Breast epithelium (tissue), 3 donors: ENCODE measurements around the gene FHOD3.

Experiments used
- CTCF ChIP-seq, 3 donors: fragments of 450-650 bp; IDR thresholded peaks; one replicate each; pipeline ENCODE4 v1.5.1; 2016 to 2017; ENCODE audit warnings: antibody characterized with exemption in 3 of 3, mild to moderate bottlenecking in 3 of 3, moderate library complexity in 3 of 3
- POLR2A ChIP-seq: fragments of 450-650 bp; IDR thresholded peaks from one replicate; pipeline ENCODE4 v1.6.1; 2016; ENCODE audit warnings: antibody characterized with exemption, mild to moderate bottlenecking, moderate library complexity
- POLR2AphosphoS5 ChIP-seq, 3 donors: sonication (generic); formaldehyde crosslinking; IDR thresholded peaks; one replicate each; pipeline ENCODE4 v1.6.1; 2017; ENCODE audit warnings: antibody characterized with exemption in 3 of 3

- TF ChIP-seq POLR2A (no peak), CTCF (IDR thresholded peaks at IDR 0.05) (no peak), POLR2AphosphoS5 (IDR thresholded peaks at IDR 0.05) (no peak)
Measured at GRCh38 chr18:36532394-36532793, 234.9 kb downstream of the FHOD3 start.
